SU-DHL-6 (cell line): ENCODE data around the gene RIC8B.

Source experiments
- H2AFZ ChIP-seq: fragments of 200-600 bp; sonication (generic); 2 replicates; pipeline ENCODE4 v1.6.1; 2014; ENCODE audit warnings: low read depth, mild to moderate bottlenecking, moderate library complexity, mixed read lengths, antibody characterized with exemption, low read length; ENCODE audit not compliant: severe bottlenecking
- H3F3A ChIP-seq: fragments of 200-600 bp; shearing (Covaris generic); 2 replicates; pipeline ENCODE4 v1.6.0; 2016; ENCODE audit warnings: antibody characterized with exemption, mild to moderate bottlenecking; ENCODE audit not compliant: insufficient read depth
- H3K27ac ChIP-seq: fragments of 200-600 bp; sonication (generic); 2 replicates; pipeline ENCODE4 v1.5.1; 2016; ENCODE audit warnings: low read depth, mild to moderate bottlenecking, low read length, moderate library complexity, mixed read lengths
- H3K27me3 ChIP-seq: fragments of 200-600 bp; sonication (generic), shearing (Covaris generic); 2 replicates; pipeline ENCODE4 v1.6.0; 2014; ENCODE audit warnings: mild to moderate bottlenecking, low read length
- H3K36me3 ChIP-seq: fragments of 200-600 bp; sonication (generic); 2 replicates; pipeline ENCODE4 v1.6.1; 2014; ENCODE audit warnings: mild to moderate bottlenecking, low read length, mixed read lengths
- H3K4me2 ChIP-seq: fragments of 300-600, 200-600 bp; shearing (Covaris generic), sonication (generic); 2 replicates; pipeline ENCODE4 v1.6.0; 2014; ENCODE audit warnings: low read length, low read depth, mild to moderate bottlenecking; ENCODE audit not compliant: poor library complexity, severe bottlenecking
- H3K4me3 ChIP-seq: fragments of 200-600 bp; sonication (generic); 2 replicates; pipeline ENCODE4 v1.5.1; 2014; ENCODE audit warnings: antibody characterized with exemption, low read length, mild to moderate bottlenecking, mixed read lengths; ENCODE audit not compliant: insufficient read depth, poor library complexity, severe bottlenecking
- H3K79me2 ChIP-seq: fragments of 200-600 bp; sonication (generic); 2 replicates; pipeline ENCODE4 v1.6.1; 2014; ENCODE audit warnings: mild to moderate bottlenecking, low read length, moderate library complexity; ENCODE audit not compliant: insufficient read depth
- H3K9ac ChIP-seq: fragments of 200-600 bp; sonication (generic); 2 replicates; pipeline ENCODE4 v1.7.0; 2014; ENCODE audit warnings: mild to moderate bottlenecking, low read length
- H3K9me2 ChIP-seq: fragments of 200-600 bp; sonication (generic); replicated peaks from 2 replicates; pipeline ENCODE4 v1.6.1; 2014; ENCODE audit warnings: low read length; ENCODE audit not compliant: insufficient read depth
- H3K9me3 ChIP-seq: fragments of 200-600 bp; sonication (generic); 2 replicates; pipeline ENCODE4 v1.6.1; 2014; ENCODE audit warnings: low read length, mixed read lengths; ENCODE audit not compliant: insufficient read depth
- H4K20me1 ChIP-seq: fragments of 200-600 bp; sonication (generic); 2 replicates; pipeline ENCODE4 v1.6.1; 2014; ENCODE audit warnings: low read depth, mild to moderate bottlenecking, antibody characterized with exemption, low read length, moderate library complexity, mixed read lengths
- EZH2phosphoT487 ChIP-seq: fragments of 200-600 bp; sonication (generic), shearing (Covaris generic); conservative IDR thresholded peaks from 2 replicates; pipeline ENCODE4 v1.6.1; 2018; ENCODE audit warnings: mild to moderate bottlenecking, antibody characterized with exemption, low read length, moderate library complexity, mixed read lengths
- TF ChIP-seq, protein P1 (sequence below): fragments of 200-600 bp; sonication (generic); IDR thresholded peaks from one replicate; pipeline ENCODE4 v1.5.1; 2017; ENCODE audit warnings: antibody characterized with exemption, mild to moderate bottlenecking, low read length, moderate library complexity; ENCODE audit not compliant: insufficient read depth, poor library complexity, severe bottlenecking

The RIC8B gene

DNA sequence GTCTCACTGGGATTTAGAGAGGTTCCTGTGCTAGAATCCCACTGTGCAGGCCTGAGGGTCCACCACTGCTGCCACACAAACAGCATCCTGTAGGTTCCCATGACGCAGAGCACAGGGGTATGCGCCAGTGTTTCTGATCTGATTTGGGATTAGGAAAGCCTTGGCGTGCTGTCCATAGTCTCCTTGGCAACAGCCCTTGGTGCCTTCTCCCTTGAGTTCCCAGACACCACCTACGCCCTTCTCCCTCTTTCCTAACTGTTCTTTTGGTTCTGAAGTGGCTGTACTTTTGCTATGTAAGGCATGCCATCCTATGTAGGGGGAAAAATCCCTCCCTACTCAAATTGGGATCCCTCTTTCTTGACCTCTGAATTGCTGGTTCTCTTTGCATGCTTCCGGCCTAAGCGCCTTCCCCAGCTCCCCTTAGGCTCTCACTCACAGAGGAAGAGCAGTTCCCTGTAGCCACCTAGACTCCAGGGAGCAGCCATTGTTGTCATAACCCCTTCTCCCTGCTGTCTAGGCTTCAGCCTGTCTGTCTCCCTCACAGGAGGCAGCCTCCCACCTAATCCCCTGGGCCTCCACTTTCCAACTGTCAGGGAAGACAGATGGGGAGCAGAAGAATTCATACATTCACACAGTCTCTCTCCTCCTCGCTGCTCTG lies 14.8 kb upstream of the RIC8B start:
- Histone ChIP-seq H3K27ac (peak overlapping the region; percentile 64), H3K9me3 (no peaks in the 10 kb centered on the region), H2AFZ (peak overlapping the region; percentile 91), H3K4me2 (peak overlapping the region; percentile 58), H3K27me3 (no peaks in the 10 kb centered on the region), H3K79me2 (no peaks in the 10 kb centered on the region), H3K9ac (peak overlapping the region; percentile 42; the same call in 1 of the 2 replicates), H3K36me3 (no peaks in the 10 kb centered on the region), H3K4me3 (peak overlapping the region; percentile 25), H3F3A (peaks cover 6% of the 10 kb centered on the region; the same call in 1 of the 2 replicates), H3K9me2 (no peaks in the 10 kb centered on the region), H4K20me1 (no peaks in the 10 kb centered on the region)
- TF ChIP-seq, protein P1, sequence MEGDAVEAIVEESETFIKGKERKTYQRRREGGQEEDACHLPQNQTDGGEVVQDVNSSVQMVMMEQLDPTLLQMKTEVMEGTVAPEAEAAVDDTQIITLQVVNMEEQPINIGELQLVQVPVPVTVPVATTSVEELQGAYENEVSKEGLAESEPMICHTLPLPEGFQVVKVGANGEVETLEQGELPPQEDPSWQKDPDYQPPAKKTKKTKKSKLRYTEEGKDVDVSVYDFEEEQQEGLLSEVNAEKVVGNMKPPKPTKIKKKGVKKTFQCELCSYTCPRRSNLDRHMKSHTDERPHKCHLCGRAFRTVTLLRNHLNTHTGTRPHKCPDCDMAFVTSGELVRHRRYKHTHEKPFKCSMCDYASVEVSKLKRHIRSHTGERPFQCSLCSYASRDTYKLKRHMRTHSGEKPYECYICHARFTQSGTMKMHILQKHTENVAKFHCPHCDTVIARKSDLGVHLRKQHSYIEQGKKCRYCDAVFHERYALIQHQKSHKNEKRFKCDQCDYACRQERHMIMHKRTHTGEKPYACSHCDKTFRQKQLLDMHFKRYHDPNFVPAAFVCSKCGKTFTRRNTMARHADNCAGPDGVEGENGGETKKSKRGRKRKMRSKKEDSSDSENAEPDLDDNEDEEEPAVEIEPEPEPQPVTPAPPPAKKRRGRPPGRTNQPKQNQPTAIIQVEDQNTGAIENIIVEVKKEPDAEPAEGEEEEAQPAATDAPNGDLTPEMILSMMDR: no peak
- no peak for TF ChIP-seq EZH2phosphoT487

DNA sequence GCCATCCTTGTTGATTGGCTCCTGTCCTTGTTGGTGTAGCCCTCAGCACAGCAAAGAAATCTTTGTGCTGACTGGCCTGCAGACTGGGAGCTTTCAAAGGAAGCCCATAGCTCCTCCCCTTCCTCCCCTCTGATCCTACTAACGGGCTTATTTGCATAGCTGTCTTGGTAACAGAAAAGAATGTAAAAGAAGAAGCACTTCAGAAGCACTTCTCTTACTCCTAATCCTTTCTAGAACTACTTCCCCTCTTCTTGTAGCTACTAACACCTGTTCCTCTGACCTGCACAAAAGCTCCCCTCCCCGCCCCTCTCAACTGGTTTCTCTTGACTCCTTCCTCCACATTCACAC lies 14.3 kb upstream of the RIC8B start:
- H3K9ac ChIP-seq: peak overlapping the region; percentile 42; the same call in 1 of the 2 replicates
- peaks cover 6% of the 10 kb centered on the region; the same call in 1 of the 2 replicates for H3F3A ChIP-seq
- peak overlapping the region; percentile 64 for H3K27ac ChIP-seq
- peak overlapping the region; percentile 25 for H3K4me3 ChIP-seq
- no peaks in the 10 kb centered on the region for H3K27me3 ChIP-seq
- no peaks in the 10 kb centered on the region for H3K79me2 ChIP-seq
- no peaks in the 10 kb centered on the region for H3K36me3 ChIP-seq
- no peaks in the 10 kb centered on the region for H3K9me3 ChIP-seq
- no peak for TF ChIP-seq EZH2phosphoT487
- TF ChIP-seq, protein P1: no peak
- peak overlapping the region; percentile 58 for H3K4me2 ChIP-seq
- no peaks in the 10 kb centered on the region for H3K9me2 ChIP-seq
- H2AFZ ChIP-seq: peak overlapping the region; percentile 91
- H4K20me1 ChIP-seq: no peaks in the 10 kb centered on the region

DNA sequence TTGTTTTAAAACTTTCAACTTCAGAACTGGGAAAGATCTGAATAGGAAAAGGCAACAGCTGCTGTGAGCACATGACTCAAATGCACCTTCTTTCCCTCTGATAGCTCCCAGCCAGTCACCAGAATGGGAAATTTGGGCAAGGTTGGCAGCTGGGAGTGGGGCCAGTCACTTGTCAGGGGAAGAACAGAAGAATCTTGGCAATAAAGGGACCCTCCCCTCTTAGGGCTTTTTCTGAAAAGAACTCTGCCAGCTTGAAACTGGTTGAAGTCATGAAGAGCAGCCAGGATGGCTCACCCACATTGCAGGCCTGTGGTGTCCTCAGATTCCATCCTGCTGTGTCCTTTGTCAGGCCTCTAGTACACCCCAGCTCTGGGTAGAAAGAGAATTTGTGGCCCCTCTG lies 10.3 kb upstream of the RIC8B start:
- no peak overlapping the region for H3K27ac ChIP-seq
- no peak overlapping the region for H3K4me2 ChIP-seq
- H3K9me2 ChIP-seq: no peaks in the 10 kb centered on the region
- H3K9me3 ChIP-seq: no peaks in the 10 kb centered on the region
- no peak overlapping the region for H3K4me3 ChIP-seq
- H3K27me3 ChIP-seq: no peaks in the 10 kb centered on the region
- H4K20me1 ChIP-seq: no peaks in the 10 kb centered on the region
- no peaks in the 10 kb centered on the region for H3K79me2 ChIP-seq
- peaks cover 6% of the 10 kb centered on the region; the same call in 1 of the 2 replicates for H3F3A ChIP-seq
- no peaks in the 10 kb centered on the region for H3K36me3 ChIP-seq
- H3K9ac ChIP-seq: no peak overlapping the region
- TF ChIP-seq EZH2phosphoT487: no peak
- TF ChIP-seq, protein P1: no peak
- H2AFZ ChIP-seq: no peak overlapping the region
